GM18511 (cell line): ENCODE measurements around the gene SYNGR4.
"Not testable (repeated sequence)": the region's sequence is repeated elsewhere in the genome, so short reads cannot be mapped to it uniquely, and the experiment has no call there.

Experiments used
- ATAC-seq: cut with Tn5 transposase; IDR thresholded peaks from one replicate; pipeline ENCODE4 v1.9.1; 2021; ENCODE audit warnings: mild to moderate bottlenecking, moderate library complexity; ENCODE audit not compliant: unreplicated experiment

Gene SYNGR4, protein sequence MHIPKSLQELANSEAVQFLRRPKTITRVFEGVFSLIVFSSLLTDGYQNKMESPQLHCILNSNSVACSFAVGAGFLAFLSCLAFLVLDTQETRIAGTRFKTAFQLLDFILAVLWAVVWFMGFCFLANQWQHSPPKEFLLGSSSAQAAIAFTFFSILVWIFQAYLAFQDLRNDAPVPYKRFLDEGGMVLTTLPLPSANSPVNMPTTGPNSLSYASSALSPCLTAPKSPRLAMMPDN

DNA sequence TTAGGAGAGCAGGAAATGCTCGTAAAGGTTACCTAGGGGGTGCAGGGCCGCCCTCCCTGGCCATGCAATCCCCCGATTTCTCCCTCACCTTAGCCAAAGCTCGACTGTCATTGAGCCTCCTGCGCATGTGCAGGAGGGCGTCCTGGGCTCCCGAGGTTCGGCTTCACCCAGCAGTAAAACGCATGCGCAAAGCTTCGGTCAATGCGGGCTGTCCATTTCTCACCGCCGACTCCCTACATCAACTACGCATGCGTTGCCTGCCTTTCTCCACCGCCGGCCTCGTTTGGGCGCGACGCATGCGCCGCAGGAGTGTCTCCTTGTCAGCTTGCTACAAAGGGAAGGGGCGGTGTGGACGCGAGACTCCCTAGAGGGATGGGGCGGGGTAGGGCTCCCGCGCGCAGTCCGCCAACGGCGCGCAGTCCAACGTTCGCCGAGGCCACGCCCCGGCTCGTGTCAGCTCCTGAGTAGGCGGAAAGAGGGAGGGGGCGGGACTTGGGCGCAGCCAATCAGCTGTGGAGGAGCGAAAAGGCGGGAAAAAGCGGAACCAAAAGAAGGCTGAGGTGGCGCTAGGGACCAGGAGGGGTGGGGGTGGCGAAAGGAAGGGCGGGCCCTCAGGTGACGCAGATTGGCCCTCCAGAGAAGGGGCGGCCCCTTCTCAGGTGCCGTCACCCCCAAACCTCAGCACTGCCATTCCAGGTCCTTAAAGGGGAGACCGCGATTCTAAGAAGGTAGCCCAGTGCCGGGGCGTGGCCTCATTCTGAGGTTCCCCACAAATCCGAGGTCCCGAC, at the start of gene SYNGR4, which contains the start of gene TMEM143:
Gene SYNGR4, plus strand, starts transcription at position 558 of the 788 bp plus-strand sequence. CDS start 1,476 bp downstream, outside the sequence.
Gene TMEM143, minus strand, starts transcription at position 131 of the 788 bp plus-strand sequence. Its CDS starts 20 bp downstream, at position 111.
- peak; percentile 86 for ATAC-seq

DNA sequence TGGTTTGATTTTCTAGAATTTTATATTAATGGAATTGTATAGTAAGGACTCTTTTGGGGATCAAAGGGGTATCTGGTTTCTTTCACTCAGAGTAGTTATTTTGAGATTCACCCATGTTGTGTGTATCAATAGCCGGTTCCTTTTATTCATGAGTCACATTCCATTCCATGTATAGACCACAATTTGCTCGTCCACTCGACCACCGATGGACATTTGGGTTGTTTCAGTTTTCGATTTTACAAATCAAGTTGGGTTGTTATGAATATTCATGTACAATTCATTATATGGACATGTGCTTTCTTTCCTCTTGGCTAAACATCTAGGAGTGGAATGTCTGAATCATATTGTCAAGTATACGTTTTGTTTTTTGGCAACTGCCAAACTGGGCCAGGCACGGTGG, 48.5 kb upstream of the SYNGR4 start:
- ATAC-seq, result no peak

DNA sequence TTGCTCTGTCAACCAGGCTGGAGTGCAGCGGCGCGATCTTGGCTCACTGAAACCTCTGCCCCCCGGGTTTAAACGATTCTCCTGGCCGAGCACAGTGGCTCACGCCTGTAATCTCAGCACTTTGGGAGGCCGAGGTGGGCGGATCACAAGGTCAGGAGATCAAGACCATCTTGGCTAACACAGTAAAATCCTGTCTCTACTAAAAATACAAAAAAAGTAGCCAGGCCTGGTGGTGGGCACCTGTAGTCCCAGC, 46.5 kb upstream of the SYNGR4 start:
- ATAC-seq, result not testable (repeated sequence)

DNA sequence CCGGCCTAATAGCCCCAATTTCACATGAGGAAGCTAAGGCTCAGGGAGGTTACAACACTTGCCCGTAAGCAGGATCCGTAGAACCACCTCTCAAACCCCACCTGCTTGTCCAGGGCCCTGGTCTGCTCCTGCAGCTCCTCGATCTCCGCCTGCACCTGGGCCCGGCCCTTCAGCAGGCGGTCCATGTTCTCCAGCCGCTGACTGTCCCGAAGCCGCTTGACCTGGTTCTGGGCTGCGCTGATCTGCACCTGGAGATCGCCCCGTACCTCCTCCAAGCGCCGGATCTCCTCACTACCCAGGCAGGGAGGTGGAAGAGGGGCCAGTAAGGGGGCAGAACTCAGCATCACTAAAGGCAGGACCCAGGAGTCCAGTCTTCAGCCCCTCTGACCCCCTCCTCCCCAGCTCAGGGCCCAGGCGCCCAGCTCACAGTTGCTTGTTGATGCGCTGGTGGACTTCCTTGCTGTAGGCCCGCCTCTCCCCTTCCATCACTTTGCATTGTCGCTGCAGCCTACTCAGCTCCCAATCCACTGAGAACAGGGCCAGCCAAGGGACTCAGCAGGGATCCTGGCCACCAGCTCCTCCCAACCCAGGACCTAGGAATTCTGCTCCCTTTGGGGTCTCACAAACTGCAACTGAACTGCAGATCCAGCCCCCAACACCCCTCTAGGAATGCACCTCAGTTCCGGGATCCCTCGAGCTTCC, 45.7 kb upstream of the SYNGR4 start:
- ATAC-seq, result no peak

DNA sequence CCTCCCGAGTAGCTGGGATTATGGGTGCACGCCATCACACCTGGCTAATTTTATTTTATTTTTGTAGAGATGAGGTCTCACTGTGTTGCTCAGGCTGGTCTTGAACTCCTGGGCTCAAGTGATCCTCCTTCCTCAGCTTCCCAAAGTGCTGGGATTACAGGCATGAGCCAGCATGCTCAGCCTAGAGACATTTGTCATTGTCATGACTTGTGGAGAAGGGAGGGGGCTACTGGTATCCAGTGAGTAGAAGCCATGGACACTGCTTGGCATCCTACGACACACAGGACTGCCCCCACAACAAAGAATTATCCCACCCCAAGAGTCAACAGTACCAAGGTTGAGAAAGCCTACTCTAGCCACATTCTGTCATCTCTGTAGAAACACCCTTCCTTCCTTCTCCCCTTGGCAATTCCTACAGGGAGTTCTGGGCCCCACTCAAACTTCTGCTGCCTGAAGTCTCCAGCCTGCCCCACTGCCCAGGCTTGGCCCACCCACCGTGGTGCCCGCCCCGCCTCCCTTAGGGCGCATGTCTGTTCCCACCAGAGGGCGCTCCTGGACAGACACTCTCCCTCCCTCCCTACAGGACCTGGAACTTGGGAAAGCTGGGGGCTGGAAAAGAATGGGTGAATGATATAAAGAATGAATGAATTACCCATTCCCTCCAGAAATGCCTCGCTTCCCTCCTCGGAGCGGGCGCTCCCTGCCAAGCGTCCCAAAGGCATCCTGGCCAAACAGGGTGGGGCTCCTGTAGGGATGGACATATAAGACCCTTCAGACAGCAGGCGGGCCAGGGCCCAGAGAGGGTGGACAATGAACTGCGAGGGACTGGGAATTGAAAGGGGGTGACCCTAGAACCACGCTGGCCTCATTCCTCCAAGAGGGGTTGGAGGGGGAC, 44.3 kb upstream of the SYNGR4 start:
- no peak for ATAC-seq

DNA sequence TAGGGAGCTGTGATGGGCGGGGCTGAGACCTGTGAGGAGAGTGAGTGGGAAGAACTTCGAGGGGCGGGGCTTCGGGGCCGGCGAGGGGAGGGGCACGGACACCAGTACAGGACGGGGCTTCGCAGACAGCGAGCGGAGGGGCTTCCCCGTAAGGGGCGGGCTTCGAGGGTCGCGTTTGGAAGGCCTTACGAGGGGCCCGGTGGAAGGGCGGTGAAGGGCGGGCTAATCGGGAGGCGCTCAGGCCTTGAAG, 42.9 kb upstream of the SYNGR4 start:
- ATAC-seq, result peak; percentile 55

DNA sequence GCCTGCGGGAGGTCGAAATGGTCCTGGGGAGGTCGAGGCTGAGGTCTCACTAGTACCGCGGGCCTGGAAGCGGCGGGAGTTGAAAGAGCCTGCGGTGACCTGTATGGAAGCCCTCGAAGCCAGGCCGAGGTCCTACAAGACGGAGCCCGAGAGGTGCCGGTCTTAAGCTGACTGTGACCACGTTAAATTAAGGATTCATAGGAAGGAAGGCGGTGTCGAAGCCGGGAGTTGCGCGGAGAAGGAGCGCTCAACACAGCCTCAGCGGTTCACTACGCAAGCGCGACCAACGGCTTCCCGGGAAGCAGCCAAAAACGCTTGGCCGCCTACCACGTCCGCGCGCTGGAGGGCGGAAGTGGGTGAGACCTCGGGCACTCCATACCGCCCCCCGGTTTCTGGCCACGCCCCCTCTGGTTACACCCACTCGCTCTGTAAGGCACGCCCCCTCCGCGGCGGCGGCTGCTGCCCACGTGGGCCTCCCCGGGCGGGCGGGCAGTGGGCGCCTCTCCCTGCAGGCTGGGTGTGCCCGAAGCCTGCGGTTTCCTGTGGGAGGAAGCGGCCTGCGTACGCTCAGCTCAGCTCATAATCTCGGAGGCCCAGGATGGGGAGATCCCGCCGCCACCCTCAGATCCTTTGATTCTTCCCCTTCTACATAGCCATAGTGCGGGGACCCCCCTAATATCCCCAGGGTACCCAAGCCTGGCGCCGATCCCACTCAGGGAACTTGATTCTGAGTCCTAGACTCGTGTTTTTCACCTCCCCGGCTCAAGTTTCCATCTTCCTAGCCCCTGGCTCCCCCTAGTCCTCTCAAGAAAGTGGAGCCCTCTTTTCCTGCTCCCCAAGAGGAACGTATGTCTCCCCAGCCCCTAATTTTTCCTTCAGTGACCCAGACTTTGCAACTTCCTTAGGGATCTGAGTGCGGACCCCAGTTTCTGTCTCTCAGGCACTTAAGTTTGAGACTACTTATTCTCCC, 42.3 kb upstream of the SYNGR4 start:
- peak; percentile 72 for ATAC-seq

DNA sequence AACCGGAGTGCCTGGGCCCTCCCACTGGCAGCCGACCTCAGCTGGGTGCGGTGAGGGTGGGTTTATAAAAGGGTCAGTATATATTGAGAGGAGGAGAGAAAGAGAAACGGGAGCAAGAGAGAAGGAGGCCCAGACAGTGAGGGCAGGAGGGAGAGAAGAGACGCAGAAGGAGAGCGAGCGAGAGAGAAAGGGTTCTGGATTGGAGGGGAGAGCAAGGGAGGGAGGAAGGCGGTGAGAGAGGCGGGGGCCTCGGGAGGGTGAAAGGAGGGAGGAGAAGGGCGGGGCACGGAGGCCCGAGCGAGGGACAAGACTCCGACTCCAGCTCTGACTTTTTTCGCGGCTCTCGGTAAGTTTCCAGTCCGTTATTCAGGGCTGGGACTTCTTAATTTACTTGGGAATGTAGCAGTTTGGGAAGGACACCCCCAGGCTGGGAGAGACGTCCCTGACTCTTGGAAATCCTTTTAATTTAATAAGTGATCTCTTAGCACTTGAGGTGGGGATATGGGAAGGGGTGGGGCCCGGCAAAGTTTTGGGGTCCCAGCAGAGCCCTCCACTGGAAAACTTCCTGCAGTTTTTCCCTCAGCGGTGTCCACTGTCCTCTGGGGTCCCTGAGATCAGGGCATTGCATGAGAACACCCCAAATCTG, 38.8 kb upstream of the SYNGR4 start, which contains the start of gene EMP3:
Gene EMP3, plus strand, starts transcription at position 288 of the 646 bp plus-strand sequence. CDS start 1,293 bp downstream, outside the sequence.
- no peak for ATAC-seq

DNA sequence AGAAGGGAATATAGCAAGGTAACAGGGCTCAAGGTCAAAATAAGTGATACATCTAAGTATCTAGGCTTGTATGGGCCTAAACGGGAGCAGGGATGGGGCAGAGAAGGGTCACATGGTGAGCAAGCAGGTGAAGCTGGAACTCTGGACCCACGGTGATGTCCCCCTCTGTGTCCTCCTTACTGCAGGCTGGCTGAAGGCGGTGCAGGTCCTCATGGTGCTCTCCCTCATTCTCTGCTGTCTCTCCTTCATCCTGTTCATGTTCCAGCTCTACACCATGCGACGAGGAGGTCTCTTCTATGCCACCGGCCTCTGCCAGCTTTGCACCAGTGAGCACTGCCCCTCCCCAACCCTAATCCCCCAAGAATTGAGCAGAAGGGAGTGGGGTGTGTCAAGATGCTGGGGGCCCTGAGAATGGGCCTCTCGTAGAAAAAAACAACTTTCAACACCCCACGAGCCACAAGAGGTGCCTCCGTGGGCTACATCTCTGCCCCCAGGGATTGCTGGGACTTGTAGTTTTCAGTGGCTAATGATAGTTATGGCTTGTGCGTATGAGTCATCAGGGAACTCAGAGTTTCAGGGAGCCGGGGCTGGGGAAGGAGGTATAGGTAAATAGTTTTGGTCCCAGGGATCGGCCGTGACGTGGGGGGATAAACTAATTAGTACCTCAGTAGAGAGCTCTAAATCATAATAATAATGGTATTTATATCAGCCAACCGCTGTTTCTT, 34.8 kb upstream of the SYNGR4 start:
- ATAC-seq, result no peak

DNA sequence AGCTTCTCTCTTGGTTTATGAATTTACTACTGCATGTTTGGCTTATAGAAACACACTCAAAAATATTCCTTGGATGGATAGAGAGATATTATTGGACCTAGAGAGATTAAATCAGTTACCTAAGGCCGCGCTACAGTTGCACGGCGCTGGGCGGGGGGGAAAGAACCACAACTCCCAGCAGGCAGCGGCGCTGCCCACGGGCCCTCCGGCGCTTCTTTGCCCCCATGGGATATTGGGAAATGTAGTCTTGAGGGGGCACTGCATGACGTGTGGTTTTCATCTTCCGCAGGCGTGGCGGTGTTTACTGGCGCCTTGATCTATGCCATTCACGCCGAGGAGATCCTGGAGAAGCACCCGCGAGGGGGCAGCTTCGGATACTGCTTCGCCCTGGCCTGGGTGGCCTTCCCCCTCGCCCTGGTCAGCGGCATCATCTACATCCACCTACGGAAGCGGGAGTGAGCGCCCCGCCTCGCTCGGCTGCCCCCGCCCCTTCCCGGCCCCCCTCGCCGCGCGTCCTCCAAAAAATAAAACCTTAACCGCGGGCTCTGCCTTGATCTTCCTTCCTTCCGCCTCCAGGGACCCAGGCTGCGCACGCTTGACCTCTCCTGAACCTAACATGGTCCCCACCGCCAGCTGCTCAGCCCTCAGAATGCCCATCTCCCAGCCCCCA, 34.0 kb upstream of the SYNGR4 start:
- ATAC-seq, result peak; percentile 30

DNA sequence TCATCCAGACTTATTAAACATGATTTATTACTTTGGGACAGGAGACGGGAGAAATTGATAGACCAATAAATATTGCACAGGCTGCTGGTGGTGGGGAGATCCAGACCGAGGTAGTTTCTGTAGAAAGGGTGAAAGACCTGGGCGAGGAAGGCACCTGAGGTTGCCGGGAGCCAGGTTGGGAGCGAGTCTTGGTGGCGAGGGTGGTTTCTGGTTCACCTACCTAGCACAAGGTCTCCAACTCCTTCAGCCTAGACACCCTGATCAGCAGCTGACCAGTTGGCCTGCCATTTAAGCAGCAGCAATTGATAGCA, 31.9 kb upstream of the SYNGR4 start:
- no peak for ATAC-seq

DNA sequence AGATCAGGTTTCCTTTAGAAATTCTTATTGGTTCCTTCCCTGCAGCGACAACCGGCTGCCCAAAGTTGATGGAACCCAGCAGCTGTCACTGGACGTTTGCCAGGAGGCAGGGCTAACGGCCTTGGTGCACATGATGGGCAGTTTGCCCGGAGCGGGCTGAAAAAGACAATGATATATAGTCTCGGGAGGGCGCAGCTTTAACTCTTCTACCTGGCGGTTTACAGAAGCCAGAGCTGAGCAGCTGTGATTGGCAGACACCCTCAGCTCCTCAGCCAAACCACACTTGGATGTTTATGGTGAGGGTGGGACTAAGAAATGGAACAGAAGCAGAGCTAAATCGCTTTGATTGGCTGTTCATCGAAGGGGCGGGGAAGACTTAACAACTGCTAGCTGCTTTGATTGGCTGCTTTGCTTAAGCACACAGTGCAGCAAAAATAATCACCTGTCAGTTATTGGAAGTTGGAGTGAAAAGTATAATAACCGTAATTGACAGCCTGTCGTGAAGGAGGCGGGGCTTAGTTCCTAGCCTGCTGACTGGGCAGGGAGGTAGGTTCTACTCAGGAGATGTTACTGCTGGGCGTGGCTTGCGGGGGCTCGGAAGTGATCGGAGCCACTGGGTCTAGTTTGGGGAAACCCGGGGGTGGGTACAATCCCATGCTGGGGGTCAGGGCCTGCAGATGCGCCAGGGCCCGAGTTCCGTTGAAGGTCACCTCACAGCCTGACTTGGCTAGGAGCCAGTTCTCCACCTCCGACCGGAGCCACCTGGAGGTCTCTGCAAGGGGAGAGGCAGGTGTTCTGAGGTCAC, 31.3 kb upstream of the SYNGR4 start:
- ATAC-seq, result peak; percentile 65

DNA sequence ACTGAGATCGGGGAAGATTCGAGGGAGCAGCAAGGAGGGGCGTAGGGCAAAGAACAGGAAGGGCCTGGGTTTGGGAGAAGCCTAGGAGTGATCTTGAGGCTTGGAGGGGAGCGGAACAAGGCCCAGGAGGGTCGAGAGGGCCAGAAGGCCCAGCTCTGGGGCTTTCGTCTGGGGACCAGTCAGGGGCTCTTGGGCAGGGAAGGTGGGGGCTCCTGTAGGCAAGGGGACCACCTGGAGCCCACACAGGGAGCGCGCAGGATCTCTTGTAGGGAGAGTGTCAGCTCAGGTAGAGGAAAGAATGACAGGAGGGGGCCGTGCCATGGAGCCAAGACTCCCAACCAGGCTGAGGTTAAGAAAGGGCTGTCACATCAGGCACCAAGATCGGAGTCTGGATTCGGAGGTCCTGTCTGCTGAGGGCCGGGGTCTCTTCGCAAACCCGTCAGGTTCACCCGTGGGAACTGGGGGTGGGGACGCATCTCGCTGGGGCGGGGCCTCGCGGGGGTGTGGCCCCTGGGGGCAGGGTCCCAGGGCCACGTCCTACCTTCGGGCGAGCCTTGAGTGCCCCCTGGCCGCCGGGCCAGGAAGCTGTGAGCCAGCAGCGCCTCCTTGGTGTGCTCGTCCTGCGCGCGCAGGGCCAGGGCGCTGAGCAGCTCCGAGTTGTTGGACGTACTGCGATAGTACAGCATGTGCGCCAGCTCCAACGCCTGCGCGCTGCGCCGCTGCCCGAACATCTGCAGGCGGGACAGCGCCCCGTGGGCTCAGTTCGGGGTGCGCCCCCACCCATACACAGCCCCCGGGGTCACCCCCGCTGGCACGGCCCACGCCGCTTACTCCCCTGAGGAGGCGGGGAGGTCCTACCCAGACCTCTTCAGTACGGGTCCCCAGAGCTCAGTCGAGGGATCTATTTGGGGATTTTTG, 30.4 kb upstream of the SYNGR4 start:
- ATAC-seq, result peak; percentile 55

DNA sequence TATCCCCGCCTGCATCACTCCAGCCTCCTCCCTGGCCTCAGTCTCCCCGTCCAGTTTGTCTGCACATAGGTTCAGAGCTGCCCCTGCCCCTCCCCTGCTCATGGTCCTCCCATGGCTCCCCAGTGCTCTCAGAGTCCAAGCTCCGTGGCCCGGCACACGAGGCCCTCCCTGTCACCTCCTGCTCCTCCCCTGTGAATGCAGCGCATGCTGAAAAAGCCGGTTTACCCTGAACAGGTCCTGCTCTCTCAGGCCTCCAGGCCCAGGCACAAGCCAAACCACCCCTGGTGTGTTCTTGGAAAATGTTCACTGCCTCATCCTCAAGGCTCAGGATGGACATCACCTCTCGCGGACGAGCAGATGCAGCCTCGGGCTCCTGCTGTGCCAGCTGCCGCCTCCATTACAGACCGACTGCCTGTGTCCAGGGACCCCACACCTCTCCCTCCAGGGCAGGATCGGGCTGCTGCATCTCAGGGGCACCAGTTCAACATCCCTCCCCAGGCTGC, 25.9 kb upstream of the SYNGR4 start:
- no peak for ATAC-seq

DNA sequence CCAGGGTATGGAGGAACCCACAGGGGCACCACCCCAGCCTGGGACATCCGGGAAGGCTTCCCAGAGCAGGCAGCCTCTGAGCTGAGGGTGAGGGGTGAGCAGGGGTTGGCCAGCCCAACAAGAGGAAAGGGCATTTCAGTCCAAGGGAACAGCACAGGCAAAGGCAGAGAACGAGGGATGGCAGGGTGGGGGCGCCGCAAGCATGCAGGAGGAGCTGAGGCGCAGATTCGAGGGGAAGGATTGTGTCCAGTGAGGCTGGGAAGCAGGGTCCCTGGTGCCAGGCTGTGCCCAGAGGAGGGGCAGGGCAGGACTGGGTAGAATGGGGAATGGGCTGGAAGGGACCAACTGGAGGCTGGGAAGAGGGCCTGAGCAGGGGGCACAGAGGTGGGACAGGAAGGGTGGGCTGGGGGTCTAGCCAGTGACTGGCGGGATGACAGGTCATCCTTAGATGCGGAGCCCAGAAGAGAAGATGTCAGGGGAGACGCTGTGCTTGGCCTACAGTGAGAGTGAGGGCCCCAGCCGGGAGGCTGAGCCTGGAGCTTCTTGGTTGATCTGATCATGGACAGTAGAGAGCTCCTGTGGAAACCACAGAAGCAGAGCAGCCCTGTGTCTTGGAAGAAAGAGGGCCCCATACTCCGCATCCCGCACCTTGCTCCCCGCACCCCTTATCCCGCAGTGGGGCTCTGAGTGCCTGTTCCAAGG, 25.2 kb upstream of the SYNGR4 start:
- no peak for ATAC-seq

DNA sequence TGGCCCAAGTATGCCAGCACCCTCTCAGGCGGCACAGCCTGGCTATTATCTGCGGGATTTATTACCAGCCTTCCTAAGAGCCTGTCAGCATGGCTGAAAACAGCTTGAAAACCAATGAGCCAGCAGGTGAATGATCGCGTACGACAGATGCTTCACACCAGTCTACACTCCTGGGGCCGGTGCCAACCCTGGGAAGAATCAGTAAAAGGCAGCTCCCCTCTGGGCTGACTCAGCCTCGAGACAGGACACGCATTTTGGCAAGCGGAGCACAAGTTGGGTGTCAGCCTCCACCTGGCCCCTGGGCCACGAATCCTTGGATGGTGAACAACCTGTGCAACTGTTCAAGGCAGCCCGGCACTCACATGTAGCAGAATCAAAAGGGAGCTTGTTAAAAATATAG, 23.2 kb upstream of the SYNGR4 start:
- no peak for ATAC-seq
